ENCODE measurements around the gene RANBP17.

The RANBP17 gene

DNA sequence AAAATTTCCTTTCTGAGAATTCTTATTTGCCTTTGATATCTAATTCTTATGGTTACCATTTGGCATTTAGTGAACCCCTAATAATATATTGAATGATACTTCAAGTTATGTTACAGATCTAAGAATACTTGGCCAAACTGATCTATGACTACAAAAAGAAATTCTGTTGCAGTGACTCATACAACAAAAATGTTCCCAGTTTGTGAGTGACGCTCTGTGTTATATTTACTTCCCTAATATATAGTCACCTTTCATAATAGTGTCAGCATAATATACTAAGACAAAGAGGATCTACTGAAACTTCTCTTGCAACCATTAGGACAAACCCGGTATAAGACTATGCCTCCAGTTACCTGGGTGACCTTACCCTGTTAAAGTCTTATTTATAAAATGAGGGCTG is 230.4 kb downstream of the RANBP17 start:
- DNase-seq (ENCODE audit: low read depth) = no peak

DNA sequence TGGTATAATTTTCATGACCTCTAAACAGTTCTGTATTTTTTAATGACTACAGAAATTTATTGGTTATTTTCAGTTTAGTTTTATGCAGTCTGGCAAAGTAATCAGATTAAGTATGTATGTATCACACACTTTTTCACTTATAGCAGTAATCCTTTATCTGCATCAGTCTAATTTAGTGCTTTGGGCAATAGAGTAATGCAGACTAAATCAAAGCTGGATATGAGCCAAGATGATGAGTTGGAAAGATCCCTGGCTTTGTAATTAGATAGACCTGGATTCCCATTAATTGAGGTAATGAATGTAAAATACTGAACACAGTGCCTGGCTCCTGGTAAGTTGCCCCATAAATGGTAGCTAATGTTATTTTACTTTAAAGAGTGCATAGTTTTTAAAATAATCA is 231.8 kb downstream of the RANBP17 start:
- DNase-seq (ENCODE audit: low read depth) = no peak

DNA sequence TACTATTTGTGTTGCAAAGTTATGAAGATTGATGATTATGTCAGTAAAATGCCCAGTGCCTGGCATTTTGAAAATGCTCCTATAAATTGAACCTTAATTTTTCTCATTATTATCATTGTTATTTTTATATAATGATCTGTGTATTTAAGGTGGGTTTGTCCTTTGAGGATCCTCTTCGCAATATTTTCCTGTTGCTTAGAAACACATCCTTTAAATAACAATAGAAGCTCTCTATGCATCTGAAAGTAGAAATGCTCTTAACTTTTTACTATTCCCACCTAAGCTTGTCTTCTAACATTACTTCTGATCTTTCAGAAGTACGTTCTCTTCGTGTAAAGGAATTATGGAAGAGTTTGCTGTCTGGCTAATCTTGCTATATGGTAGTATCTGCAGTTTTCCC is 232.5 kb downstream of the RANBP17 start:
- no peak for DNase-seq (ENCODE audit: low read depth)

DNA sequence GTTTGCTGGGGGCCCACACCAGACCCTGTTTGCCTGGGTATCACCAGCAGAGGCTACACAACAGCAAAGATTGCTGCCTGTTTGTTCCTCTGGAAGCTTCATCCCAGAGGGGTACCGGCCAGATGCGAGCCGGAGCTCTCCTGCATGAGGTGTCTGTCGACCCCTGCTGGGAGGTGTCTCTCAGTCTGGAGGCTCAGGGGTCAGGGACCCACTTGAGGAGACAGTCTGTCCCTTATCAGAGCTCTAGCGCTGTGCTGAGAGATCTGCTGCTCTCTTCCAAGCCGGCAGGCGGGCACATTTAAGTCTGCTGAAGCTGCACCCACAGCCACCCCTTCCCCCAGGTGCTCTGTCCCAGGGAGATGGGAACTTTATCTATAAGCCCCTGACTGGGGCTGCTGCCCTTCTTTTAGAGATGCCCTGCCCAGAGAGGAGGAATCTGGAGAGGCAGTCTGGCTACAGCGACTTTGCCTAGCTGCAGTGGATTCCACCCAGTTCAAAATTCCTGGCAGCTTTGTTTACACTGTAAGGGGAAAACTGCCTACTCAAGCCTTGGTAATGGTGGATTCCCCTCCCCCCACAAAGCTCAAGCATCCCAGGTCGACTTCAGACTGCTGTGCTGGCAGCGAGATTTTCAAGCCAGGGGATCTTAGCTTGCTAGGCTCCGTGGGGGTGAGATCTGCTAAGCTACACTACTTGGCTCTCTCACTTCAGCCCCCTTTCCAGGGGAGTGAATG is 241.2 kb downstream of the RANBP17 start:
- DNase-seq (ENCODE audit: low read depth) = no peak

DNA sequence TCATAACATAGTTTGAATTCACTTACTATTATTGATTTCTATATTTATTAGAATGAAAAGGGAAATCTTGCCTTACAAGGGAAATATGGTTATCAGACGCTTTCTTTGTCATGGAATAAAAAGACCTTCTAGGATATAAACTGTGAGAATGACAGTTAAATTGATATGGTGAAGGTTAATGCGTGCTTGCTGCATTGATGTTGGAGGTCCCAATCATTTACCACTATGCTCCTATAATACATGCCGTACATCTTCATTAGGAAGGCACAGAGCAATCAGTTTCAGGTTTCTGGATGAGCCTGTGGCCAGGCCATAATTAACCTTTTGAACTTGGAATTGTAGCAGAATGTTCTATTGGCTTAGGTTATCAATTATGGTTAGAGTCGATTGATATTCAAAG is 245.9 kb downstream of the RANBP17 start:
- no peak for DNase-seq (ENCODE audit: low read depth)

DNA sequence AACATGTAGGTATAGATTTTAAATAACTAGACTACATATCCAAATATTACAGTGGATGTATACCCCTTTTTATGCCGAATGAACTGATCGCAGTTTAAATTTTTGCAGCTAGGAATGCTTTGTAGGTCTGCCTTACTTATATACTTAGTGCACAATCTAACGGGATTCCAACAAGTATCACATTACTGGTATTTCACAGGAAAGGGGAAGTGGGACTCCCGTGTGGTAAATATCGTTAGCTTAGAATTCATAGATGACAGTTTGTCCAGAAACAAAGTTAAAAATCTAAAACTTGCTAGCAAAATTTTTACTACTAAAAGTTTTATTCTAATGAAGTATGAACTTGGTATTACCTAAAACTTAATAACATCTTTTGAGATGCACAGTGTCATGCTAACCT is 253.7 kb downstream of the RANBP17 start:
- DNase-seq (ENCODE audit: low read depth) = no peak

DNA sequence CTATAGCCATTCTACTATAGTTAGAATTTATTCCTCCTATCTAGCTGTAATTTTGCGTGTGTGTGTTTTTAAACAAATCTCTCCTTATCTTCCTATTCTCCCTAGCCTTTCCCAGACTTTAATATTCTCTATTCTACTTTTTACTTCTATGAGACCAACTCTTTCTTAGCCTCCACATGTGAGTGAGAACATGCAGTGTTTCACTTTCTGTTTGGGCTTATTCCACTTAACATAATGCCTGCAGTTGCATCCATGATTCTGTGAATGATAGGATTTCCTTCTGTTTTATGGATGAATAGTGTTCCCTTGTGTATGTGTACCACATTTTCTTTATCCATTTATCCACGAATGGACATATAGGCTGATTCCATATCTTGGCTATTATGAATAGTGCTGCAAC is 254.9 kb downstream of the RANBP17 start:
- no peak for DNase-seq (ENCODE audit: low read depth)

DNA sequence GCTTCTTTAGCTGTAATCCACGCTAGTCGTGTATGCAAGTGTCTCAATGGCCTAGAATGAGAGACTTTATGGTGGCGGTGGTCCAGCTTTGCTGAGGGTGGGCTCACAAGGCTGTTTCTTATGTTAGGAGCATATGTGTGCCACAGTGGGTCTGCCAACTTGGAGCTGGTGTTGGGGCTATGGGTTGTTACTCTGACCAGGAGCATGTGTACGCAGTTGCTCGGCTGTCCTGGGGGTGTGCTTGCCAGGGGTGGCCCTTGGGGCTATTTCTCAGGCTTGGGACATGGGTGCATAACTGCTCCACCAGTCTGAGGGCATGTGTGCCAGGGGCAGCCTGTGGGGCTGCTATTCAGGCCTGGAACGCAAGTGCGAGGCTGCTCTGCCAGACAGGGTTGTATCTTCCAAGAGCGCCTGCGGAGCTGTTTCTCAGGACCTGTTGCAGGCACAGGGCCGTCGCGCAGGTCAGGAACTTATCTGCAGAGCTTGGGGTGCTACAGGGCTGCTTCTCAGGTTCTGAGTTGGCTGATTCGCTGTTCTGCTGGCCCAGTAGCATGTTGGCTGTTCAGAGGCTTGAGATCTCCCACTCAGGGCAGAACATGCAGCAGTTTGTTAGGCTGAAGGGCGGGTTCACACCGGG is 259.3 kb downstream of the RANBP17 start:
- DNase-seq (ENCODE audit: low read depth) = no peak

DNA sequence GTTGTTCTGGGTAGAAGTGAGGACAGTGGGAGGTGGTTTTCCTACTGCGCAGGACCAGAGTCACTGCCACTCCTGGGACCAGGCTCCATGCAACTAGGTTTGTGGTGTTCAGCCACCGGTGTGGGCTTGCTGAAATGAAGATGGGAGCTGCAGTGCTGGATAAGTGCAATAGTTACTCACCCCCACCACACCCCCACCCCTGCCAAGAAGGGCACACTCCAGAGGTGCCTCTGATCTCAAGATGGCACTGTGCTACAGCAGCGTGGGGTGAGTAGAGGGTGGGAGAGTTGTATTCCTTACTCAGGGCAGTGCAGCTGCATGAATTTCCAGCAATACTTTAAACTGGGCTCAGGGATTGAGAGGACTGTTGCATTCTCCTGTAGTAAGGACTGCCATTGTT is 259.8 kb downstream of the RANBP17 start:
- DNase-seq (ENCODE audit: low read depth) = no peak

DNA sequence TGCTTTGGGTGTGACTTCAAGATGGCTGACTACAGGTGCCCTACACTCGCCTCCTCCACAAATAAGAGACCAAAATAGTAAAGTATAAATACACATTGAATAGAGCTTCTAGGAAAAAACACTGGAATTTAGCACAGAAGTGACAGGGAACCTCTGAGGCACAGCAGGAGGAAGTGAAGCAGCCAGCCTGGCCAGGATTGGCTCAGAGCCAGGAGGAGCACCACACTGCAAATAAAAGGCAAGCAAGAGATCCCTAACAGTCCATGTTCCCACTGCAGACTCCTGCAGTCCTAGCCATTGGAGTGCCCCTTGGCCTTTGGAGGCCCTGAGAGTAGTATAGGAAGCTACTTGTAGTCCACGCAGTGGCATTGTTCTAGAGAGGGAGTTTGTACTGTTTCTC is 260.6 kb downstream of the RANBP17 start:
- no peak for DNase-seq (ENCODE audit: low read depth)

DNA sequence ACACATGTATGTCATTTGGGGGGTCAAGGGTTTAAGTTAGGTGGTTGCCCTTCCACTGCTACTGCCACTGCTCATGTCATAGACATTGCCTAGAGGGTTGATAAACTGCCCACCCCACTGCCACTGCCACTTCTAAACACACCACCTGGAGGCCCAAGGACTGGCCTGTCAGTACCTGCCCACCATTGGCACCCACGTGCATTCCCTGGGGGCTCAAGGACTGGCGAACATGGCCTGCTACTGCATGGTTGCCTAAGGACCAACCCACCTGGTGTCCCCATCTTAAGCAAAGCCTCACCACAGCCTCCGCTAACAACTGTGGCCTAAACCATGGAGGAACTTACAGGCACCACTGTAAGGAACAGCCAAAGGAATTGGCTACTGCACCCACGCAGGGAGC is 261.6 kb downstream of the RANBP17 start:
- DNase-seq (ENCODE audit: low read depth) = no peak

DNA sequence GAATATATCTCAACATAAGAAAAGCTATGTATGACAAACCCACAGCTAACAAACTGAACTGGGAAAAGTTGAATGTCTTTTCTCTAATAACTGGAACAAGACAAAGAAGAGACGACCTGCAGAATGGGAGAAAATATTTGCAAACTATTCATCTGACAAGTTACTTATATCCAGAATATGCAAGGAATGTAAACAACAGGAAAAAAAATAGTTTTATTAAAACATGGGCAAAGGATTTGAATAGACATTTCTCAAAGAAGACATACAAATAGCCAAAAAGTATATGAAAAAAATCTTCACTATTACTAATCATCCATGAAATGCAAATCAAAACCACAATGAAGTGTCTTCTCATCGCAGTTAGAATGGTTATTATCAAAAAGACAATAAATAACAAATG is 265.5 kb downstream of the RANBP17 start:
- no peak for DNase-seq (ENCODE audit: low read depth)

DNA sequence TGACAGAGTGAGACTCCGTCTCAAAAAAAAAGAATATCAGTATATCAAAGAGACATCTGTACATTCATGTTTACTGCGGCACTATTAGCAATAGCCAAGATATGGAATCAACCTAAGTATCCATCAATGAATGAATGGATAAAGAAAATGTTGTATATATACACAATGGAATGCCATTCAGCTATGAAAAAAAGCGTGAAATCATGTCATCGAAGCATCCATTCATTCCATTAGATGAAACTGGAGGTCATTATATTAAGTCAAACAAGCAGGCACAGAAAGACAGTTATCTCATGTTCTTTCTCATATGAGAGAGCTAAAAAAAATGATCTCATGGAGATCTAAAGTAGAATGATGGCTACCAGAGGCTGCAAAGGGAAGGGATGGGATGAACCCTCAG is 266.3 kb downstream of the RANBP17 start:
- DNase-seq (ENCODE audit: low read depth) = no peak

DNA sequence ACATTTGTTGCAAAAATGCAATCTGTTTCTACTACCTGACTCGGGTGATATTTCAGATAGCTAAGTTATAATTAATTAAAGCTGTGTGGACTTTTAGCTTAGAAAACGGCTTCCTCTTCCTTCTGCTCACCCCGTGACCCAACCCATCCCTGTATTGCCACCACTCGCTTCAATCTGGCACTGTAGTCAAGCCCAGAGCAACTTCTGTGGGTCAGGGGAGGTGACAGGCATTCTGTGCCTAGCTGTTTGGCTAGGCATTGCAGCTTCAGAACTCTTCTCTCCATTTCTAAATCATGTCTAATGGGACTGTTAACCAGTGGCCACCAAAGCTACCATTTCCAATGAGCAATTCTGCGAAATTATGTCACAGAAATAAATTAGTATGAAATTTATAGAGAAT is 267.5 kb downstream of the RANBP17 start:
- DNase-seq (ENCODE audit: low read depth) = no peak

DNA sequence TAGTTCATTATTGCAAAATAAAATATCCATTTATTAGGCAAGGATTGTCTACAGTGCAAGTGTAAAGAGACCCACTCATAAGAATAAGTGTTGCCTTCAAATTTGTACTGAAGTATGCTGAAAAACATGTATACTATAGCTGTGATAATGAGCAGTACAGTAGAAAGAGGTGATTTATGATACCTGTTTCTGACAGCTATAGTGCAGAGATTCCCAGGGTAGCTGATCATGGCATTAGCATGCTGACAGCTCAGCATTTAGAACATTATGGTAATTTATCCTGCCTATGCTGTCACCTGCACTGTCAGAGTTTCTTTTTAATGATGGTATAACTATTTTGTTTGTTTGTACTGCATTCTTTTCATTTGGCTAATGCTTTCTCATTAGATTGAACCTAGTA is 269.7 kb downstream of the RANBP17 start:
- DNase-seq (ENCODE audit: low read depth) = no peak

DNA sequence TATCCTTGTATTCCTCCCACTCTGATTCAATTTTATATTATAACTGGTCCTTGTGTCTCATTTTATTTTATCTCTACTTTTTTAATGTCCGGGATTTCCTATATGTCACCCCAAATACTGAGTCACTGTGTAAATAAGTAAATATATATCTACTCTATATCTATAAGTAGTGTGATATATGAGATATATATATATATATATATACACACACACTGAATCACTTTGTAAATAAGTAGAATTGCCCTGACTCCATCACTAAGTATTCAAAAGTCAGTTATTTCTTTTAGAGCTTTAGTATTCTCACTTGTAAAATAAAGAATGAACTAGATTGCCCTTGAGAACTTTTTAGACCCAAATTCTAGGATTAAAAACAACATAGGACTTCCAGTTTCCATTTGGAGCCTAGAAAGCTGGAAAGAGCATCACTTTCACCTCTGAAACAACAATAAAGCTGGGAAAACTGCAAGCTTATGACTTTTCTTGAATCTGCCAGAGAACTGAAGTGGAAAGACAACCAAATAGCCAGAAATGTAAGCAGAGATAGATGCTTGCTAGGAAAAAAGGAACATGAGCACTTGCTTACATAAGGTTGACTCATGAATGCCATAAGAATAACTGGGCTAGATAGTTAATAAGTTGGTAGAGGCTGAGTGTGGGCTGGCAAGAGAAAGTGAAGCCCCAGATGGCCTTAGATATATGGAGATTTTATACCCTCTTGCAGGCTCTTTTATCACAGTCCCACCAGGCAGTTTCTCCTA is 276.1 kb downstream of the RANBP17 start:
- DNase-seq (ENCODE audit: low read depth) = no peak

DNA sequence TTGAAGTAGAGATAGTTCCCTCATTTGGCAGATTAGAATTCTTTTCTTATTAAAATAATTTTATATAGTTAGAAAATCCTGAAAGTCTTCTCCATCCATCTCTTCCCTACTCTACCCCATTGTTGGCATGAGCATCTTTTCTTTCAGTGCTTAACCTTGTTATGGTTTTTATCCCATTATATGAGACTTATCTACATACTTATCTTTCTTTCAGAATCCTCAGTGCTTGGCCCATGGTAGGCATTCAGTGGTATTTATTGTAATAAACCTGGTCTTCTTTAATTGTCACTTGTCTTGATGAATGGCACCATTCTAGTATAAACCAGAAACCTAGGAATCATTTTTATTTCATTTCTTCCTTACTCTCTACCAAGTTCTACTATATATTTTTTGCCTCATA is 277.4 kb downstream of the RANBP17 start:
- DNase-seq (ENCODE audit: low read depth) = no peak

DNA sequence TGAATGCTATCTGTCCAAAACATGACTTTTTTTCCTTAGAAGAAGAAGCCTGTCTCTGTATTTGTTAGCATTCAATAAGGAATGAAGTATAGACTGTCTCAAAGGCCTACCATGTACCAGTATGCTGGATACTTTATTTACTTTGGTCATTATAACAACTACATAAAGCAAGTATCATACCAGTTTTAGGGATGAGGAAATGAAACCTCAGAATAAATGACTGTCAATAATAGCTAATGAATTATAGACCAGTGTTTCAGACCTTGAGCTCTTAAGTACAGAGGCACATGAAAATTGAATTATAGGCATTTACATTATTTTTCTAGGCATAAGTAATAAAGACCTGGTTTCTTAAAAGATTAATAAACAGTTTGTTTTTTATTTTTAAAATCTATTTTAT is 280.8 kb downstream of the RANBP17 start:
- no peak for DNase-seq (ENCODE audit: low read depth)

DNA sequence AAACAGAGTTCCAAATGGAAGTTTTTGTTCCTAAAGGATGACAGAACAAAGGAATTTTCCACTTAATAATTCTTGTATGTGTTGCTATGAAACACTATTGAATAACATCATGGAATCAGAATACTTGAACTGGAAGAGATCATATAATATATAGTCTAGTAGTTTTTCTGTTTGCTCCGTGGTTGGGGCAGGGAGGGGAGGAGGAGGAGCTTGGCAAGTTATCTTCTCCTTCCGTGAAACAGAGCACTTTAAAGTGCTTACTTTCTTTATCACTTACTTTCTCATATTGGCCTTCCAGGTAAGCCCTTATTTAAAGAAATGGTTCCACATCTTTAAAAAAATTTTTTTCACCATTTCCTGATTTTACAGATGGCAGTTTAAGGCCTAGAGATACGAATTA is 281.4 kb downstream of the RANBP17 start:
- no peak for DNase-seq (ENCODE audit: low read depth)

DNA sequence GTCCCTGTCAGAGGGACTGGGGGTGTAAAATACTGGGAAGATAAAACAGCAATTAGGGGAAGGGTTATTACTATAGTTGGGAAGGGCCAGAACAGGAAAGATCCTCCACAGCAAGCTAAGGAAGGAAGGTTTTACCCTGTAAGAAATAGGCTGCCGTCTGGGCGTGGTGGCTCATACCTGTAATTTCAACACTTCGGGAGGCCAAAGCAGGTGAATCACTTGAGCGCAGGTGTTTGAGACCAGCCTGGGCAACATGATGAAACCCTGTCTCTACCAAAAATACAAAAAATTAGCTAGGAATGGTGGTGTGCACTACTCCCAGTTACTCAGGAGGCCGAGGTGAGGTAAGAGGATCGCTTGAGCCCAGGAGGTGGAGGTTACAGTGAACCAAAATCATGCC is 282.1 kb downstream of the RANBP17 start:
- no peak for DNase-seq (ENCODE audit: low read depth)

DNA sequence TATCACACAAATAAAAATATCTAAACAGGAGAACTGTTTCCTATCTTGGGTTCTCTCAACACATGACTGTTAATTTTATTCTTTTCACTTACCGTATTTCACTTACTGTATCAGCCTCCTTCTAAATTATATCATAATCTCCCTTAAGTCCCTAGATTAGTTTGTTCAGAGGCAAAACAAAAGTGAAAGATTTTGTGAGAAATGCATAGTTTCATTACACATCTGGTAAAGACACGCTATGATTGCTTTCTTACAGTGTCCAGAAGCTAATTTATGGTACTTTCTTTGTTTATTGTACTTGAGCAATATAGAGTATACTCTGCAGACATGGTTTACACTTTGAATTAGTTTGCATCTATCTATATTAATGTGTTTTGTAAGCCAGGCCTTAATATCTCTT is 287.5 kb downstream of the RANBP17 start:
- no peak for DNase-seq (ENCODE audit: low read depth)

DNA sequence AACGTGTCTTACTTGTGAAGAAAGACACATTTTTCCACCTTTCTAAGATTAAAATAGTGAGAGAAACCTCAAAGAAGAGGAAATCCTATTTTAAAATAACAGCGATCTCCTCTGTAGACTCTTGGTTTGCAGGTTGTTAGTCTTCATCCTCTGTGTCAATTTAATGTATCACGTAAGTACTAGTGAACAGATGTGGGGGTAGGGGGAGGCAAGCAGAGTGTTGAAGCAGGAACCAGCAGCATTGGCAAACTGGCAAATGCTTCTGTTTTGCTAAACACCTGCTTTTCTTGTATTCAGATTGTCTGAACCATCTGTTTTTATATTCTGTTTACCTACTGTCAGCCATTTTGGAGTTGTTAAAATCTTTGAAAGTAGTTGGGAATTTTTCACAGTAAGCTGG is 288.0 kb downstream of the RANBP17 start:
- no peak for DNase-seq (ENCODE audit: low read depth)

DNA sequence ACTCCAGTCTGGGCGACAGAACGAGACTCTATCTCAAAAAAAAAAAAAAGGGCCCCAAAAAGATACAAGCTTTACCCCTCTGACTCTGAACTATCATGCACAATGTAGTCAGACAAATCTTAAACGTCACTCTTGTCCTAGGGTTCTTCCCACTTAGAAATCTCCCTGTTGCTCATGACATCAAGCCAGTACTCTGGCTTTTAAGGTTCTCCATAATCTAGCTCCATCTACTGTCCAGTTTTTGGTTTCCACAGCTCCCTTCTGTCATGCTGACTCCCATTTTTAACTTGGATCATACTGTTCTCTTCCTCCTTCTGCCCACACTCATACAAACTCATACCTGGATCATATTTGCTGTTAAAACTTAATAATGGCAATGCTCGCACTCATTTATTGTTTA is 290.6 kb downstream of the RANBP17 start:
- no peak for DNase-seq (ENCODE audit: low read depth)

Measured in GM04503 (cell line).